Measurements from ENCODE around the gene LRRC1.

Gene LRRC1

GRCh38 chr6:53967415-53967814, 172.6 kb downstream of the LRRC1 start:
- no peak for DNase-seq (ENCODE audit: low read depth, low spot score)
- H3K4me3 ChIP-seq (ENCODE audit: low read depth, low read length), result no peak overlapping the region
- no peak for TF ChIP-seq CTCF (IDR thresholded peaks at IDR 0.05; ENCODE audit: low read depth, low read length)
- in situ Hi-C loops (cut with HindIII; ENCODE audit: low sequenced_read_pairs), result no loop called here

Measured in astrocyte of the spinal cord (primary cell).